Right lobe of liver (tissue), 4 donors: ENCODE measurements around the gene HSPB3.
A peak's percentile ranks its signal among the peaks of the same experiment; 100 is the strongest.

ENCODE experiments used
- CTCF ChIP-seq, 4 donors: fragments of 200-600 bp in 3 of 4; fragments of 450-650 bp in 1 of 4; IDR thresholded peaks; one replicate each; pipeline versions ENCODE4 v1.5.1 to v1.8.0; 2016 to 2022; ENCODE audit warnings: antibody characterized with exemption in 4 of 4, mild to moderate bottlenecking in 2 of 4
- POLR2A ChIP-seq: fragments of 450-650 bp; IDR thresholded peaks from one replicate; pipeline ENCODE4 v1.6.1; 2017; ENCODE audit warnings: antibody characterized with exemption, mild to moderate bottlenecking
- donor health status: DM: no; HTN: no; CAD: no.
- donor health status: DM: no; HTN: no; CAD: no.
- donor health status: DM: no; HTN: yes; CAD: no.

- TF ChIP-seq CTCF (IDR thresholded peaks at IDR 0.05) = peak; percentile 28 to 37 (median 34)
- no peak for TF ChIP-seq POLR2A
Observed at GRCh38 chr5:54443270-54443669, 12.2 kb upstream of the HSPB3 start.
